ENCODE measurements around the gene BCL2A1.

GRCh38 chr15:79924379-79924778 lies 46.6 kb downstream of the BCL2A1 start:
- TF ChIP-seq CTCF (IDR thresholded peaks at IDR 0.05) (no peak), REST (IDR thresholded peaks at IDR 0.05; ENCODE audit: insufficient read depth in 1 of 2, low read depth in 2 of 2, low read length in 1 of 2) (no peak), SIN3A (IDR thresholded peaks at IDR 0.05; ENCODE audit: borderline replicate concordance, insufficient read depth, low read depth, low read length) (no peak)
